LNCaP clone FGC (cell line): ENCODE measurements around the gene SERHL2.
"Not testable (repeated sequence)": the region's sequence is repeated elsewhere in the genome, so short reads cannot be mapped to it uniquely, and the experiment has no call there.

ENCODE experiments used
- DNase-seq: peaks from one replicate; pipeline ENCODE4 v3.0.0-alpha.2; 2011; ENCODE audit warnings: low read depth
- H3K4me3 ChIP-seq: 2 replicates; pipeline ENCODE4 v1.5.1; 2011; ENCODE audit warnings: mild to moderate bottlenecking, low read depth, low read length, control low read depth
- TF ChIP-seq, protein P1 (sequence below): IDR thresholded peaks from 2 replicates; pipeline ENCODE4 v1.5.1; 2012; ENCODE audit warnings: mild to moderate bottlenecking; ENCODE audit not compliant: control insufficient read depth, insufficient read depth; ENCODE audit errors: extremely low read depth

The SERHL2 gene

DNA sequence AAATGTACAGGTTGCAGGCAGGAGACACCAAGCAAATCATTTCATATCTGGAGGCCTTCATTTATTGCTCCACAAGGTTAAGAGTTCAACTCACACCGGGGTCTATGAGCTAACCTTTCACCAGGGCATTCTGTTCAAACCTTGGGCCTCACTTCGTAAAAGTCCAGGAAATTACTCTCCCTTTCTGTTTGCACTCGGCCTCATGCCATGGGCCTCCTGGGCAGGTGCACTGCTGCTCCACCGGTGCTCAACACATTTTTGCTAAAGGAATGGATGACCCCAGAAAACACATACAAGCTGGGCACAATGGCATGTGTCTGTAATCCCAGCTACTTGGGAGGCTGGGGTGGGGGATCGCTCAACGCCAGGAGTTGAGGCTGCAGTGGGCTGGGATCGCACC is 17.6 kb upstream of the SERHL2 start:
- H3K4me3 ChIP-seq: no peak overlapping the region
- TF ChIP-seq, protein P1, sequence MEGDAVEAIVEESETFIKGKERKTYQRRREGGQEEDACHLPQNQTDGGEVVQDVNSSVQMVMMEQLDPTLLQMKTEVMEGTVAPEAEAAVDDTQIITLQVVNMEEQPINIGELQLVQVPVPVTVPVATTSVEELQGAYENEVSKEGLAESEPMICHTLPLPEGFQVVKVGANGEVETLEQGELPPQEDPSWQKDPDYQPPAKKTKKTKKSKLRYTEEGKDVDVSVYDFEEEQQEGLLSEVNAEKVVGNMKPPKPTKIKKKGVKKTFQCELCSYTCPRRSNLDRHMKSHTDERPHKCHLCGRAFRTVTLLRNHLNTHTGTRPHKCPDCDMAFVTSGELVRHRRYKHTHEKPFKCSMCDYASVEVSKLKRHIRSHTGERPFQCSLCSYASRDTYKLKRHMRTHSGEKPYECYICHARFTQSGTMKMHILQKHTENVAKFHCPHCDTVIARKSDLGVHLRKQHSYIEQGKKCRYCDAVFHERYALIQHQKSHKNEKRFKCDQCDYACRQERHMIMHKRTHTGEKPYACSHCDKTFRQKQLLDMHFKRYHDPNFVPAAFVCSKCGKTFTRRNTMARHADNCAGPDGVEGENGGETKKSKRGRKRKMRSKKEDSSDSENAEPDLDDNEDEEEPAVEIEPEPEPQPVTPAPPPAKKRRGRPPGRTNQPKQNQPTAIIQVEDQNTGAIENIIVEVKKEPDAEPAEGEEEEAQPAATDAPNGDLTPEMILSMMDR: no peak
- no peak for DNase-seq

DNA sequence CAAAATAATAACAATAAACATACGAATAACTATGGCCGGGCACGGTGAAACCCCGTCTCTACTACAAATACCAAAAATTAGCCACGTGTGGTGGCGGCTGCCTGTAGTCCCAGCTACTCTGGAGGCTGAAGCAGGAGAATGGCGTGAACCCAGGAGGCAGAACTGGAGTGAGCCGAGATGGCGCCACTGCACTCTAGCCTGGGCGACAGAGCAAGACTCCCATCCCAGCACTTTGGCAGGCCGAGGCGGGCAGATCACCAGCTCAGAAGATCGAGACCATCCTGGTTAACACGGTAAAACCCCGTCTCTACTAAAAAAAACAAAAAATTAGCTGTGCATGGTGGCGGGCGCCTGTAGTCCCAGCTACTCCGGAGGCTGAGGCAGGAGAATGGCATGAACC is 17.1 kb upstream of the SERHL2 start:
- not testable (repeated sequence) for DNase-seq, H3K4me3 ChIP-seq

DNA sequence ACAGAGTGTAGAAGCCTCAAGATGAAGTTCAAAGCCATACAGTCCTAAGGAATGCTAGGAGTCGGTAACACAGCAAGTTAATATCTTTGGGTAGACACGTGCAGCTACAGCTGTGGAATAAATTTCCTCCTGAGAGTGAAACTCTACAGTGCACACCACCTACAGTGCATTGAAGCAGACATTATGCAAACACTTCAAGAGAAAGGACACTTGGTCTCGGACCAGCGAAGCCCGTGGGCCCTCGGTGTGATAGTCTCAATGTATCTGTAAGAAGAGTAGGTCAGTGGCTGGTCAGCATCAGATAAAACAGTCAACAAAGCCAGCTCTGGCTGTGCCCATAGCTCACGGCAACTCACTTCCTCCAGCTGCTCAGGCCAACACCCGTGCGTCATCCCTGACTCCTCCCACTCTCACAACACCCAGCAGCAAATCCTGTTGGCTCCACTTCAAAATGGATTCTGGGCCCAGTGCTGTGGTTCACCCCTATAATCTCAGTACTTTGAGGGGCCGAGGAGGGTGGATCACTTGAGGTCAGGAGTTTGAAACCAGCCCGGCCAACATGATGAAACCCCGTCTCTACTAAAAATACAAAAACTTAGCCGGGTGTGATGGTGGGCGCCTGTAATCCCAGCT is 16.4 kb upstream of the SERHL2 start:
- DNase-seq, H3K4me3 ChIP-seq: not testable (repeated sequence)

DNA sequence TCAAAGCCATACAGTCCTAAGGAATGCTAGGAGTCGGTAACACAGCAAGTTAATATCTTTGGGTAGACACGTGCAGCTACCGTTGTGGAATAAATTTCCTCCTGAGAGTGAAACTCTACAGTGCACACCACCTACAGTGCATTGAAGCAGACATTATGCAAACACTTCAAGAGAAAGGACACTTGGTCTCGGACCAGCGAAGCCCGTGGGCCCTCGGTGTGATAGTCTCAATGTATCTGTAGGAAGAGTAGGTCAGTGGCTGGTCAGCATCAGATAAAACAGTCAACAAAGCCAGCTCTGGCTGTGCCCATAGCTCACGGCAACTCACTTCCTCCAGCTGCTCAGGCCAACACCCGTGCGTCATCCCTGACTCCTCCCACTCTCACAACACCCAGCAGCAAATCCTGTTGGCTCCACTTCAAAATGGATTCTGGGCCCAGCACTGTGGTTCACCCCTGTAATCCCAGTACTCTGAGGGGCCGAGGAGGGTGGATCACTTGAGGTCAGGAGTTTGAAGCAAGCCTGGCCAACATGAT is 14.5 kb upstream of the SERHL2 start:
- not testable (repeated sequence) for DNase-seq, H3K4me3 ChIP-seq

DNA sequence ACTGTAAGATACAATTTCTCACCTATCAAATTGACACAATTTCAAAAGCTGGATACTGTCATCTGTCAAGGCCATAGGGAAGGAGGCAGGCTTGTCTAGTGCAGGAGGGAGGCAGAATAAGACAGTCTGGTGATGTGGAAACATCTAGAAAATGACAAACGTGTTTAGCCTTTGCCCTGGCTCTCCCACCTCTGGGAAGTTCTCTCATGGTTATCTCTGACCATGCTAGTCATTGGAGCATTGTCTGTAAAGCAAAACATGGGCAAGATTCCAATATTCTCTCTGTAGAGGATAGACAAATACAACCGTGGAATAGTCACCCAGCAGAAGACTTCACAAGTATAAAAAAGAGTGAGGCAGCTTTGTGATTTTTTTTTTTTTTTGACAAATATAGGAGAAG is 9.1 kb upstream of the SERHL2 start:
- no peak overlapping the region for H3K4me3 ChIP-seq
- no peak for DNase-seq
- TF ChIP-seq, protein P1: no peak

DNA sequence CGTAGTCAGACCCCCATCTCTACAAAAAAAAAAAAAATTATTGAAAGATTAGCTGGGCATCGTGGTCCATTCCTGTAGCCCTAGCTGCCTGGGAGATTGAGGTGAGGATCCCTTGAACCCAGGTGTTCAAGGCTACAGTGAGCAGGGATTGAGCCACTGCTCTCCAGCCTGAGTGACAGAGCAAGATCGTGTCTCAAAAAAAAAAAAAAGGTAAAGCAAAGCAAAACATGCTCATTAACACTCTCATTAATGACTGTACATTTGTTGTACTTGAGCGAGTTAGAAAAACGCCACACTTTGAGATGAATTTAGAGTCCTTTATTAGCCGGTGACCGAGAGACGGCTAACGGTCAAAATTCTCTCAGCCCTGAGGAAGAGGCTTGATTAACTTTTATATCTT is 6.2 kb upstream of the SERHL2 start:
- DNase-seq: no peak
- TF ChIP-seq, protein P1: no peak
- H3K4me3 ChIP-seq: no peak overlapping the region

DNA sequence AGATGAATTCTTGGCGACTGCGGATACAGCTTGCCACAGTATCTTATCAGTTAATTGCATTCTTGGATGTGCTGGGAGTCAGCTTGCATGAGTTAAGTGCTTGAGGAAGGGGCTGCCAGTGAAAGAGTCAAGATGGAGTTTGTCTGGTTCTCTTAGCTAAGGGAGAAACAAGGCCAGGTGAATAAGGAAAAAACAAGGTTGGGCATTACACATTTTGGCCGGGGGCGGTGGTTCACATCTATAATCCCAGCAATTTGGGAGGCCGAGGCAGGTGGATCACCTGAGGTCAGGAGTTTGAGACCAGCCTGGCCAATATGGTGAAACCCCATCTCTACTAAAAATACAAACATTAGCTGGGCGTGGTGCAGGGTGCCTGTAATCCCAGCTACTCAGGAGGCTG is 5.6 kb upstream of the SERHL2 start:
- H3K4me3 ChIP-seq, DNase-seq: not testable (repeated sequence)

DNA sequence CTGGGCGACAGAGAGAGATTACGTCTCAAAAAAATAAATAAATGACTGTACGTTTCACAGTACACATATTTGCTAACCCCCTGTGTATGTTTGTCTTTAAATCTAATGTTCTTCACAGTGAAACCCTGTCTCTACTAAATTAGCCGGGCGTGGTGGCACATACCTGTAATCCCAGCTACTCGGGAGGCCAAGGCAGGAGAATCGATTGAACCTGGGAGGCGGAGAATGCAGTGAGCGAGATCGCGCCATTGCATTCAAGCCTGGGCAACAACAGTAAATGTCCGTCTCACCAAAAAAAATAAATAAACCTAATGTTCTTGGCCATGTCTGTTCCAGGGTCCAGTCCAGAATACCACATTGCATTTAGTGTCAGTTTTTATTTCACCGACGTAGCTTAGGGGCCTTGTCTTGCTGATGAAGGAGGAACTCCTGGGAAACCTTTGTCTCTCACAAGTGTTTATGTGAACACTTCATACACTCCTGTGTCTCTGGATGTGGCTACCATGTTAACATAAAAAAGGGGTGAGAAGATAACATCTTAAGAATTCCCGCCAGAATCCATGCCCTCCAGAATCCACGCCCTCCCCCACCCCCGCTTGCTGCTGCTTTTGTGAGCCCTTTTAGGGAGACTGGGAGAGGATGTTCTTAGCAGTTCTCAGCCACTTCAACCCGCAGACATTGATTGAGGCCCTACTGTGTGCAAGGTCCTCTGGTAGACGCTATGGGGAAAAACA is 5.0 kb upstream of the SERHL2 start:
- TF ChIP-seq, protein P1: no peak
- DNase-seq: no peak
- H3K4me3 ChIP-seq: no peak overlapping the region

DNA sequence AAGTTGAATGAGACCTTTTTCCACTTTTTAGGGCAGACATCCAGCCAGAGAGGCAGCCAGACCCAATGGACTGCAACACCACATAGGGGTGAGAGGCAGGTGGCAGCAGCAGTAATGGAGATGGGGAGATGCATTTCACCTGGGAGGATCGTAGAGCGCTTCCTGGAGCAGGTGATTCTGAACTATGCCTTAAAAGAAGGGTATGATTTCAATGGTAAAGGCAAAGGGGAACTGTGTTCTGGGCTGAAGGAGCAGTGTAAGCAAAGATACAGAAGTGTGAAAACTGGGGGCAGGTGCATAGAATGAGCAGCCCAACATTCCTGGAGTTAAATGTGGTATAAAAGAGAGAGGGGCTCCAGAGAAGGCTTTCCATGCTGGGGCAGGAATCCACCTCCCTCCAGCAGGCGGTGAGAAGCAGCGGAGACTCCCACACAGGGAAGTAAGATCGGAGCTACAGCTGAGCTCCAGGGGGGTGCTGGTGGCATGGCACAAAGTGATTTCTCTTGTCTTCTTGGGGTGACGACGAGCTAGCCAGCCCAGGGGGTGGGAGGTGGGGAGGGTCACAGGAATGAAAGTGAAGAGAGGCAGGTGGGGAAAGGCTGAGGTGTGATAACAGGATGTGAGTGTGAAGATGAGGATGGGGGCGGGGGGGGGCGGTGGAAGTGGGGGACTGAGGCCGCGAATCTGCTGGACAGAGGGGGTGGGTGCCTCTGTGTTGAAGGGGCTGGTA is 4.3 kb upstream of the SERHL2 start:
- TF ChIP-seq, protein P1: no peak
- DNase-seq: no peak

DNA sequence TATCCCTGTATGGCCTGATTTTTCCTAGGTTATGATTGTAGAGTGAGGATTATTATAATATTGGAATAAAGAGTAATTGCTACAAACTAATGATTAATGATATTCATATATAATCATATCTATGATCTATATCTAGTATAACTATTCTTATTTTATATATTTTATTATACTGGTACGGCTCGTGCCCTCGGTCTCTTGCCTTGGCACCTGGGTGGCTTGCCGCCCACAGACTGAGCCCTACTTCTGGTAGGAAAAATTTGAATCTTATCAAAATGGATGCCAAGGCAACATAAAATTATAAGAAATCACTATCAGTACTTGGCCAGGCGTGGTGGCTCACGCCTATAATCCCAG is 1.5 kb upstream of the SERHL2 start:
- DNase-seq: not testable (repeated sequence)

More for the DNA sequence above, 4.3 kb upstream of the SERHL2 start:
- H3K4me3 ChIP-seq: no peak overlapping the region

More for the DNA sequence above, 1.5 kb upstream of the SERHL2 start:
- not testable (repeated sequence) for H3K4me3 ChIP-seq
